Mesothelial cell of epicardium (in vitro differentiated cells): Measurements from ENCODE around the gene MFAP2. TPM values are rescaled to one million over a fixed set of nuclear protein-coding genes. Genes with fewer than 3 reads are reported as not detected.
"Not testable (repeated sequence)": the region's sequence is repeated elsewhere in the genome, so short reads cannot be mapped to it uniquely, and the experiment has no call there.

Source experiments
- DNase-seq, 2 experiments: peaks; one replicate each; pipeline ENCODE4 v3.0.0; 2021; ENCODE audit warnings: low spot score in 2 of 2; ENCODE audit not compliant: unreplicated experiment in 2 of 2
- H3K27ac Mint-ChIP-seq: 2 replicates; pipeline ENCODE4 v1.8.0; 2021; ENCODE audit warnings: mixed read lengths
- H3K27me3 Mint-ChIP-seq: 2 replicates; pipeline ENCODE4 v1.8.0; 2021; ENCODE audit warnings: low read depth, mixed read lengths
- H3K36me3 Mint-ChIP-seq: 2 replicates; pipeline ENCODE4 v1.8.0; 2021; ENCODE audit warnings: mixed read lengths
- H3K4me1 Mint-ChIP-seq: 2 replicates; pipeline ENCODE4 v1.8.0; 2021; ENCODE audit warnings: mixed read lengths
- H3K4me3 Mint-ChIP-seq: 2 replicates; pipeline ENCODE4 v1.8.0; 2021; ENCODE audit warnings: mild to moderate bottlenecking, moderate library complexity, mixed read lengths
- H3K9me3 Mint-ChIP-seq: 2 replicates; pipeline ENCODE4 v1.8.0; 2021; ENCODE audit warnings: mixed read lengths
- total RNA-seq: library from RNA; stranded (reverse); gene quantifications from 3 replicates; pipeline ENCODE4 v1.2.1, GENCODE V29; 2021
- TF ChIP-seq, protein P1 (sequence below): fragments of 200-600 bp; sonication (generic); IDR thresholded peaks from one replicate; pipeline ENCODE4 v1.5.0; 2021; ENCODE audit warnings: antibody characterized with exemption; ENCODE audit not compliant: unreplicated experiment

Gene MFAP2
- total RNA-seq, 1 donor from 2014 or later, result 445 TPM

DNA sequence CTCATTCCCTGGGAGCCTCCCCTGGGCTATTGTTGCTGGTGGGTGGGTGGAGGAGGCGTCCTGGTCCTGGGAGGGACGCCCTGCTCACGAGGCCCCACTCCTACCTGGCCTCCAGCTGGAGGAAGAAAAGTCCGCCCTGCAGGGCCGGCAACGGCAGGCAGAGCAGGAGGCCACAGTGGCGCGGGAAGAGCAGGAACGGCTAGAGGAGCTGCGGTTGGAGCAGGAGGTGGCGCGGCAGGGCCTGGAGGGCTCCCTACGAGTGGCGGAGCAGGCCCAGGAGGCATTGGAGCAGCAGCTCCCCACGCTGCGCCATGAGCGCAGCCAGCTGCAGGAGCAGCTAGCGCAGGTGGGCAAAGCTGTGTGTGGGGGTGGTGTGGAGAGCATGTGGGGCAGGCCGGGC lies 33.8 kb downstream of the MFAP2 start:
- no peaks in the 10 kb centered on the region for H3K27me3 Mint-ChIP-seq
- no peak for DNase-seq
- no peak overlapping the region for H3K27ac Mint-ChIP-seq
- TF ChIP-seq, protein P1, sequence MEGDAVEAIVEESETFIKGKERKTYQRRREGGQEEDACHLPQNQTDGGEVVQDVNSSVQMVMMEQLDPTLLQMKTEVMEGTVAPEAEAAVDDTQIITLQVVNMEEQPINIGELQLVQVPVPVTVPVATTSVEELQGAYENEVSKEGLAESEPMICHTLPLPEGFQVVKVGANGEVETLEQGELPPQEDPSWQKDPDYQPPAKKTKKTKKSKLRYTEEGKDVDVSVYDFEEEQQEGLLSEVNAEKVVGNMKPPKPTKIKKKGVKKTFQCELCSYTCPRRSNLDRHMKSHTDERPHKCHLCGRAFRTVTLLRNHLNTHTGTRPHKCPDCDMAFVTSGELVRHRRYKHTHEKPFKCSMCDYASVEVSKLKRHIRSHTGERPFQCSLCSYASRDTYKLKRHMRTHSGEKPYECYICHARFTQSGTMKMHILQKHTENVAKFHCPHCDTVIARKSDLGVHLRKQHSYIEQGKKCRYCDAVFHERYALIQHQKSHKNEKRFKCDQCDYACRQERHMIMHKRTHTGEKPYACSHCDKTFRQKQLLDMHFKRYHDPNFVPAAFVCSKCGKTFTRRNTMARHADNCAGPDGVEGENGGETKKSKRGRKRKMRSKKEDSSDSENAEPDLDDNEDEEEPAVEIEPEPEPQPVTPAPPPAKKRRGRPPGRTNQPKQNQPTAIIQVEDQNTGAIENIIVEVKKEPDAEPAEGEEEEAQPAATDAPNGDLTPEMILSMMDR, result no peak
- peaks cover 8% of the 10 kb centered on the region for H3K36me3 Mint-ChIP-seq
- H3K4me3 Mint-ChIP-seq, result no peak overlapping the region
- no peaks in the 10 kb centered on the region for H3K4me1 Mint-ChIP-seq
- no peaks in the 10 kb centered on the region for H3K9me3 Mint-ChIP-seq

DNA sequence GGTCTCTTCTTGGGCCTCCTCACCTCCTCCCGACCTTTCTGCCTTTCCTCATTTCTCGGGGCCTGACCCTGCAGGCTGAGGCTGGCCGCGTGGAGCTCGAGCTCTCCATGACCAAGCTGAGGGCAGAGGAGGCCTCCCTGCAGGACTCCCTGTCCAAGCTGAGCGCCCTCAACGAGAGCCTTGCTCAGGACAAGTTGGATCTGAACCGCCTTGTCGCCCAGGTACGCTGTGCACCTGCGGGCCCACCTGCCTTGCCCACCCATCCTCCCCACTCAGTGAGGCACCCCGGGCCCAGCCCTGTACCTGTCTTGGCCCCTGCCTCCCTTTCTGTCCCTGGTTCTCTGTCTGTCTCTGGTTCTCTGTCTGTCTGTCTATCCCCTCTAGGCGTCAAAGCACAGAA lies 34.2 kb downstream of the MFAP2 start:
- not testable (repeated sequence) for H3K36me3 Mint-ChIP-seq, H3K27ac Mint-ChIP-seq, H3K27me3 Mint-ChIP-seq, DNase-seq, H3K9me3 Mint-ChIP-seq, H3K4me3 Mint-ChIP-seq, H3K4me1 Mint-ChIP-seq

DNA sequence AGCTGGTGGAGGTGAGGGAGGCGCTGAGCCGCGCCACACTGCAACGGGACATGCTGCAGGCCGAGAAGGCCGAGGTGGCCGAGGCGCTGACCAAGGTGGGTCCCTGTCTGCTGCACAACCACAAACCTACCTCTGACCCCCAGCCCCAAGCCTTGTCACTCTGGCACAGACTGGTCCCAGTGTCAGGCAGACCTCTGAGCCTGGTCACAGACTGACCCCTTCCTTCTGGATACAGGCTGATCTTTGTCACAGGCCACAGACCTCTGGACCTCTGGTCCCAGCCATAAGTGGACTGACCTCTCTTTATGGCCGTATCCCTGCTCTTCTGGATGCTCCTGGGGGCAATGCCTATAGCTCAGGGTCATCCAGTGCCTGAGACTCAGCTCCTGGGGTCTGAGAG lies 34.9 kb downstream of the MFAP2 start:
- H3K4me1 Mint-ChIP-seq, DNase-seq, H3K36me3 Mint-ChIP-seq, H3K4me3 Mint-ChIP-seq, H3K27ac Mint-ChIP-seq, H3K9me3 Mint-ChIP-seq, H3K27me3 Mint-ChIP-seq: not testable (repeated sequence)

DNA sequence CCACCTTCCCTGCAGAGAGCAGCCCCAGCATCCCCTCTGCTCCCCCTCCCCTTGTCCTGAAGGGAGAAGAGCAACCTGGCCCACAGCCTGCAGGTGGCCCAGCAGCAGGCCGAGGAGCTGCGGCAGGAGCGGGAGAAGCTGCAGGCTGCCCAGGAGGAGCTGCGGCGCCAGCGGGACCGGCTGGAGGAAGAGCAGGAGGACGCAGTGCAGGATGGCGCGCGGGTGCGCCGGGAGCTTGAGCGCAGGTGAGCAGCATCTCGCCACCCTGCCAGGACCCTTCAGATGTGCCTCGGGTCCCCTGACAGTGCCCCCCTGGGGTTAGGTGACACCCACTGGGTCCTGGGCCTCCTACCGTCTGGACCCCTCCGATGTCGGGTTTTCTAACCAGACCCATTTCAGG lies 36.4 kb downstream of the MFAP2 start:
- H3K27me3 Mint-ChIP-seq, result no peaks in the 10 kb centered on the region
- peaks cover 8% of the 10 kb centered on the region for H3K36me3 Mint-ChIP-seq
- no peak overlapping the region for H3K4me3 Mint-ChIP-seq
- H3K9me3 Mint-ChIP-seq, result no peaks in the 10 kb centered on the region
- H3K27ac Mint-ChIP-seq, result no peak overlapping the region
- DNase-seq, result no peak
- H3K4me1 Mint-ChIP-seq, result no peaks in the 10 kb centered on the region
- TF ChIP-seq, protein P1, result no peak

DNA sequence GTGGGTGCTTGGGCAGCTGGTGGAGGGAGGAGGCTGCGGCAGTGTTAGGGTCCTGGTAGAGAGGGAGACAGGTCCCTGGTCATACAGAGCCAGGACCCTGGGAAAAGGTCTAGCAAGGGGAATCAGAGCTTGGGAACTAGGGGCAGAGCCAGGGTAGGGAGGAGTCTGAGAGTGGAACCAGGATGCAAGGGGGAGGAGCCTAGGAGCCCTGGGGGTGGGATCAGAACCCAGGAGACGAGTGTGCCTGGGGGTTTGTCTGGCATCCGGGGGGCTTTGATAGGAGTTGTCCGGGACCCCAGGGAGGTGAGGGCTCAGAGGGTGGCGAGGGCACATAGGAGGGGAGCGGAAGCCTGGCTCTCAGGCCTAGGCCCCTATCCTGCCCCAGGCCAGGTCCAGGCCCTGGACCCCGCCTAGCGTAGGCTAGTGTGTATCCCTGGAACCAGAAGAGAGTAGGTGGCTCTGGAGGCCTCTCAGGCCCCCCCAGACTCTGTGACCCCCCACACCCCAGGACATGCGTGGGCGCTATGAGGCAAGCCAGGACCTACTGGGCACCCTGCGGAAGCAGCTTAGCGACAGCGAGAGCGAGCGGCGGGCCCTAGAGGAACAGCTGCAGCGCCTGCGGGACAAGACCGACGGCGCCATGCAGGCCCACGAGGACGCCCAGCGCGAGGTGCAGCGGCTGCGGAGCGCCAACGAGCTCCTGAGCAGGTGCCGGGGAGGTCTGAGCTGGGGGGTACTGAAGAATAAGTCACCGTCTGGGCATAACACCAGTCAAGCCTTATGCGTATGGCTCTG lies 40.8 kb downstream of the MFAP2 start:
- not testable (repeated sequence) for H3K4me3 Mint-ChIP-seq, DNase-seq, H3K36me3 Mint-ChIP-seq, H3K27me3 Mint-ChIP-seq, H3K9me3 Mint-ChIP-seq, H3K4me1 Mint-ChIP-seq, H3K27ac Mint-ChIP-seq

DNA sequence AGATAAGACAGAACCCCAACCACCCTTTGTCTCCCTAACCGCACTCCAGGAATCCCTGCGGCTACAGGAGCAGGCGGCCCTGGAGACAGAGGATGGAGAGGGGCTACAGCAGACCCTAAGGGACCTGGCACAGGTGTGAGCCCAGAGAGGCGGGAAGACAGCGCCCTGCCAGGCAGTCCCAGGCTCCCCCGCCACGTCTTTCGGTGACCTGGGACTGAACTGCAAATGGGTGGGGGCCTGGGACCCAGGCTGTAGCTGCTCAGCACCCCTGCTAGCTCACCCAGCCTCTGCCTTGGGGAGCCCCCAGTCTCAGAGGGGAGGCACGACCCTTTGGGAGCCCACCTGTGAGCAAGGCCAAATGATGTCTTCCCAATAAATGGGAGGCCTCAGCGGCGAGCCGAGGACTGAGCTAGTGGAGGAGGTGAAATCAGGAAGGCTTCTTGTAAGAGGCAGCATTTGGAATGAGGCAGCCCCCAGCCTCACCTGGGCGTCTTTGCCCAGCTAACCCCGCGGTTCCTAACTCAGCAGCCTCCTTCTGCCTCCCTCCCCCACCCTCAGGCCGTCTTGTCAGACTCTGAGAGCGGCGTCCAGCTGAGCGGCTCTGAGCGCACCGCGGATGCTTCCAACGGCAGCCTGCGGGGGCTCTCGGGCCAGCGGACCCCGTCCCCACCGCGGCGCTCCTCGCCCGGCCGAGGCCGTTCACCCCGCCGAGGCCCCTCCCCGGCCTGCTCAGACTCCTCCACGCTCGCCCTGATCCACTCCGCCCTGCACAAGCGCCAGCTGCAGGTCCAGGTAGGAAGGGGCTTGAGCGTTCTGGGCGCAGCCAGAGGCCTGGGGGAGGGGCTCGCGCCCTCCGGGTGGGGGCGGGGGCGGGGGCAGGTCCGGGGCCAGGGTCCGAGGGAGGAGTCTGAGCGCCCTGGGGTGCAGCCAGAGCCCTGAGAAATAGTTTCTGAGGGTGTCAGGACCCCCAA lies 41.8 kb downstream of the MFAP2 start:
- Mint-ChIP-seq H3K4me1 (no peaks in the 10 kb centered on the region), H3K27me3 (no peaks in the 10 kb centered on the region), H3K27ac (no peak overlapping the region), H3K4me3 (no peak overlapping the region), H3K9me3 (no peaks in the 10 kb centered on the region), H3K36me3 (peaks cover 8% of the 10 kb centered on the region)
- TF ChIP-seq, protein P1, result no peak
- no peak for DNase-seq

DNA sequence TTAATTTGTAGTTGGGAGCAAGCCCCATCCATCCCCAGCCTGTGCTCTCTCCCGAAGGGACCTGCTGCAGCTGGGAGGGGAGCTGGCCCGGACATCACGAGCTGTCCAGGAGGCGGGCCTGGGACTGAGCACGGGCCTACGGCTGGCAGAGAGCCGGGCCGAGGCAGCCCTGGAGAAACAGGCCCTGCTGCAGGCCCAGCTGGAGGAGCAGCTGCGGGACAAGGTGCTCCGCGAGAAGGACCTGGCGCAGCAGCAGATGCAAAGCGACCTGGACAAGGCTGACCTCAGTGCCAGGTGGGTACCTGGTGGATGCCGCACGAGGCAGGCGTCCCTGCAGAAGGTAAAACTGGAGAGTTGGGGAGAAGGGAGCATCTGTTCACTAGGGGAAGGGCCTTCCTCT lies 43.8 kb downstream of the MFAP2 start:
- DNase-seq, H3K36me3 Mint-ChIP-seq, H3K4me3 Mint-ChIP-seq, H3K4me1 Mint-ChIP-seq, H3K27me3 Mint-ChIP-seq, H3K27ac Mint-ChIP-seq, H3K9me3 Mint-ChIP-seq: not testable (repeated sequence)

DNA sequence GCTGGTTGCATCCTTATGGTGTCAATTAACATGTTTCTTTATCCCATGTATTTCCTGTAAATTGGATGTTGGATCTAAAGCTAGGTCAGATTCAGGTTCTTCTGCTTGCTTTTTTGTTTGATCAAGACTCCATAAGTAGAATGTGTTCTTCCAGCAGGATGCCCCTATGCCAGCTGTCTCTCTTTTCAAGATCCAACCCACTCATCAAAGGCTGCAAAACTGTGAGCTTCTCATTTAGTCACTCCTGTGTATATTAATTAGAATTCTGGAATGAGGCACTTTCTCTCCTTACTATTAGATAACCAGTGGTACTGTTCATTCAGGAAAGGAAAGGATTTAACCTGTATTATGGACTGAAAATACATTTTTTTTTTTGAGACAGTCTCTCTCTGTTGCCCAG lies 46.5 kb downstream of the MFAP2 start:
- peaks cover 11% of the 10 kb centered on the region for H3K36me3 Mint-ChIP-seq
- not testable (repeated sequence) for DNase-seq, H3K4me3 Mint-ChIP-seq, H3K4me1 Mint-ChIP-seq, H3K27ac Mint-ChIP-seq, H3K27me3 Mint-ChIP-seq, H3K9me3 Mint-ChIP-seq

DNA sequence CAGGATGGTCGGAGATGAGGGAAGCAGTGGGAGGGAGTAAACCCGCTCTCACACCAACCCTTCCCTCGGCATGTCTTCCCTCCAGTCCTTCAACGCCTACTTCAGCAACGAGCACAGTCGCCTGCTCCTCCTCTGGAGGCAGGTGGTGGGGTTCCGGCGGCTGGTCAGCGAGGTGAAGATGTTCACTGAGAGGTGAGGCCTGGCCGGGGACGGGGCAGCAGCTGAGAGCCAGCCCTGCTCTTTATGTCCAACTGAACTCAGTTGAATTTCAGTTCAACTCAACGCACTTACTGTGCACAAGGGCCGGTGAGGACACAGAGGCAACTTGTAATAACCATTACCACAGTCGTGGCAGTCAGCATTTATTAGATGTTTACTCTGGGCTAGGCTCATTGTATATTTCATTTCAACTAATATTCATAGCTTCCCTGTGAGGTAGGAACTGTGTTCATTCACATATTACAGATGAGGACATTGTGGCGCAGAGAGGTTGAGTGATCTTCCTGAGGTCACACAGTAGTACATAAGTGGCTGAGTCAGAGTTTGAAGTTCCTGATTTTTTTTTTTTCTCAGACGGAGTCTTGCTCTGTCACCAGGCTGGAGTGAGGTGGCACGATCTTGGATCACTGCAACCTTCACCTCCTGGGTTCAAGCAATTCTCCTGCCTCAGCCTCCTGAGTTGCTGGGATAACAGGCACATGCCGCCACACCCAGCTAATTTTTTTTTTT lies 49.0 kb downstream of the MFAP2 start:
- not testable (repeated sequence) for DNase-seq, H3K4me3 Mint-ChIP-seq, H3K27me3 Mint-ChIP-seq, H3K4me1 Mint-ChIP-seq, H3K27ac Mint-ChIP-seq, H3K9me3 Mint-ChIP-seq
- peaks cover 11% of the 10 kb centered on the region for H3K36me3 Mint-ChIP-seq
